Fibroblast of lung (primary cell): Measurements from ENCODE around the gene TNRC6C. TPM values are rescaled to one million over a fixed set of nuclear protein-coding genes. Genes with fewer than 3 reads are reported as not detected.
A peak's percentile ranks its signal among the peaks of the same experiment; 100 is the strongest.

Experiments used
- DNase-seq, 2 donors: peaks; one replicate each; pipeline versions ENCODE4 v3.0.0 to v3.0.0-alpha.2; 2010; ENCODE audit warnings: low read depth in 2 of 2
- H2AFZ ChIP-seq: 2 replicates; pipeline ENCODE4 v1.5.1; 2012; ENCODE audit warnings: low read length, control low read depth, inconsistent platforms
- H3K27ac ChIP-seq: 2 replicates; pipeline ENCODE4 v1.5.1; 2011; ENCODE audit warnings: low read length, control low read depth; ENCODE audit not compliant: insufficient read depth
- H3K27me3 ChIP-seq: 2 replicates; pipeline ENCODE4 v1.5.1; 2011; ENCODE audit warnings: mild to moderate bottlenecking, low read length; ENCODE audit not compliant: control insufficient read depth, insufficient read depth
- H3K36me3 ChIP-seq: 2 replicates; pipeline ENCODE4 v1.5.1; 2011; ENCODE audit warnings: low read length; ENCODE audit not compliant: control insufficient read depth, insufficient read depth
- H3K4me1 ChIP-seq: 2 replicates; pipeline ENCODE4 v1.5.1; 2011; ENCODE audit warnings: low read length; ENCODE audit not compliant: control insufficient read depth, insufficient read depth; ENCODE audit errors: extremely low read depth
- H3K4me2 ChIP-seq: 2 replicates; pipeline ENCODE4 v1.5.1; 2011; ENCODE audit warnings: low read length, control low read depth; ENCODE audit not compliant: insufficient read depth; ENCODE audit errors: extremely low read depth
- H3K4me3 ChIP-seq, 4 experiments: fragments of 200-600 bp in 1 of 4; sonication (generic) in 1 of 4; replicated peaks in 1 of 4; 2 replicates each; pipeline ENCODE4 v1.5.1; 2011 to 2016; ENCODE audit warnings: low read length in 4 of 4, low read depth in 3 of 4, mild to moderate bottlenecking in 3 of 4, control low read depth in 2 of 4, inconsistent platforms in 1 of 4, mixed read lengths in 1 of 4; ENCODE audit not compliant: insufficient read depth in 1 of 4; ENCODE audit errors: control extremely low read depth in 1 of 4
- H3K79me2 ChIP-seq: 2 replicates; pipeline ENCODE4 v1.5.1; 2012; ENCODE audit warnings: mild to moderate bottlenecking, low read length, inconsistent platforms; ENCODE audit not compliant: control insufficient read depth, insufficient read depth
- H3K9ac ChIP-seq: 2 replicates; pipeline ENCODE4 v1.5.1; 2011; ENCODE audit warnings: mild to moderate bottlenecking, low read length, control low read depth; ENCODE audit not compliant: insufficient read depth
- H3K9me3 ChIP-seq: 2 replicates; pipeline ENCODE4 v1.5.1; 2012; ENCODE audit warnings: low read depth, low read length; ENCODE audit not compliant: control insufficient read depth, insufficient read depth
- H4K20me1 ChIP-seq: 2 replicates; pipeline ENCODE4 v1.5.1; 2011; ENCODE audit warnings: low read length; ENCODE audit not compliant: control insufficient read depth, insufficient read depth; ENCODE audit errors: extremely low read depth
- EZH2 ChIP-seq: IDR thresholded peaks from 2 replicates; pipeline ENCODE4 v1.5.1; 2012; ENCODE audit warnings: low read length, control low read depth, mild to moderate bottlenecking; ENCODE audit errors: missing control alignments
- polyA plus RNA-seq, 2 donors: library from polyadenylated mRNA; depleted of rRNA in 1 of 2; stranded (reverse) in 1 of 2; unstranded in 1 of 2; fragments of >200 nt; gene quantifications; 2 replicates each; pipeline ENCODE4 v1.2.1, GENCODE V29; 2011 to 2012; ENCODE audit warnings: missing spikeins in 1 of 2
- total RNA-seq: library from RNA; depleted of rRNA; stranded (reverse); fragments of >200 nt; gene quantifications from 2 replicates; pipeline ENCODE4 v1.2.1, GENCODE V29; 2014
- TF ChIP-seq, protein P1 (sequence below), 2 donors: IDR thresholded peaks in 1 of 2; conservative IDR thresholded peaks in 1 of 2; 1 replicate in 1 of 2; 2 replicates in 1 of 2; pipeline ENCODE4 v1.5.1; 2011 to 2012; ENCODE audit warnings: low read length in 2 of 2, control low read depth in 1 of 2, inconsistent platforms in 1 of 2, low read depth in 1 of 2, mild to moderate bottlenecking in 1 of 2

The TNRC6C gene
- total and polyA plus RNA-seq, 2 donors (not counting 1 experiment from before 2014, with no cell fraction given): 2.1 to 4.6 TPM

DNA sequence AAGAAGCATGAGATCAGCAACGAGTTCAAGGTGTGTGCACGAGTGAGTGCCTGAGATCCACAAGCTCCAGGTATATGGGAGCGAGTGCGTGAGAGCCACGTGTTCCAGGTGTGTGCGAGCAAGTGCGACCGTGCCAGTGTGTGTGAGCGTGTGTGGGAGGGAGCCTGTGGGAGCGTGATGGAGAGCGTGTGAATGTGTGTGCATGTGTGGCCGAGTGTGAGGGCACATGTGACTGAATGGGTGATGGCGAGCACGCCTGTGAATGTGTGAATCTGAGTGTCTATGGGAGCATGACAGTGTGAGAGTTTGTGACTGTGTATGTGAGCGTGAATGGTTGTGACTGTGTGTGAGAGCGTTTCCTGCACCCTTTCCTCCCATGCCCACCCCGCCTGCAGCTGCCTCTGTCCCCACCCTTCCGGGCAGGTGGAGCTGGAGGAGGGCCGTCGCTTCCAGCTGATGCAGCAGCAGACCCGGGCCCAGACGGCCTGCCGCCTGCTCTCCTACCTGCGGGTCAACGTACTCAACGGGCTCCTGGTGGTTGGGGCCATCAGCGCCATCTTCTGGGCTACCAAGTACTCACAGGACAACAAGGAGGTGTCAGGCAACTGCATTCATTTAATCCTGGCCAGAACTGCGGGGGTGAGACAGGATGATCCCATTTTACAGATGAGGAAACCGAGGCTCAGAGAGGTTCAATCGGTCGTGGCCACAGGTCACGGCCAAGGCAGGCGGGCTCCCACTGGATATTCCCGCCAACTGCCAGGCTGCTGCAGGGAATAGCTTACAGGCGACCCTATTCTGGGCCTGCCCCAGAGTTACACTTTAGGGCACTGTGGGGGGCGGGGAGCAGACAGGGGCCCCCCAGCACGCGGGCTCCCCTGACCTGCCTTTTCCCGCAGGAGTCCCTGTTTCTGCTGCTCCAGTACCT, 175.7 kb downstream of the TNRC6C start:
- Histone ChIP-seq H3K4me2 (no peak overlapping the region), H2AFZ (no peak overlapping the region), H4K20me1 (no peaks in the 10 kb centered on the region), H3K36me3 (no peaks in the 10 kb centered on the region), H3K27ac (no peak overlapping the region), H3K4me1 (no peaks in the 10 kb centered on the region), H3K9ac (no peak overlapping the region), H3K4me3 (no peak overlapping the region), H3K27me3 (peaks cover 16% of the 10 kb centered on the region), H3K9me3 (no peaks in the 10 kb centered on the region), H3K79me2 (no peaks in the 10 kb centered on the region)
- no peak for TF ChIP-seq EZH2
- TF ChIP-seq, protein P1, sequence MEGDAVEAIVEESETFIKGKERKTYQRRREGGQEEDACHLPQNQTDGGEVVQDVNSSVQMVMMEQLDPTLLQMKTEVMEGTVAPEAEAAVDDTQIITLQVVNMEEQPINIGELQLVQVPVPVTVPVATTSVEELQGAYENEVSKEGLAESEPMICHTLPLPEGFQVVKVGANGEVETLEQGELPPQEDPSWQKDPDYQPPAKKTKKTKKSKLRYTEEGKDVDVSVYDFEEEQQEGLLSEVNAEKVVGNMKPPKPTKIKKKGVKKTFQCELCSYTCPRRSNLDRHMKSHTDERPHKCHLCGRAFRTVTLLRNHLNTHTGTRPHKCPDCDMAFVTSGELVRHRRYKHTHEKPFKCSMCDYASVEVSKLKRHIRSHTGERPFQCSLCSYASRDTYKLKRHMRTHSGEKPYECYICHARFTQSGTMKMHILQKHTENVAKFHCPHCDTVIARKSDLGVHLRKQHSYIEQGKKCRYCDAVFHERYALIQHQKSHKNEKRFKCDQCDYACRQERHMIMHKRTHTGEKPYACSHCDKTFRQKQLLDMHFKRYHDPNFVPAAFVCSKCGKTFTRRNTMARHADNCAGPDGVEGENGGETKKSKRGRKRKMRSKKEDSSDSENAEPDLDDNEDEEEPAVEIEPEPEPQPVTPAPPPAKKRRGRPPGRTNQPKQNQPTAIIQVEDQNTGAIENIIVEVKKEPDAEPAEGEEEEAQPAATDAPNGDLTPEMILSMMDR (conservative IDR thresholded peaks at IDR 0.05 in 1 of 2, IDR thresholded peaks at IDR 0.05 in 1 of 2; ENCODE audit: low read depth in 1 of 2, low read length in 2 of 2): peak in 1 of 2 donors; percentile 56
- DNase-seq: peak in 1 of 2 donors; percentile 37

DNA sequence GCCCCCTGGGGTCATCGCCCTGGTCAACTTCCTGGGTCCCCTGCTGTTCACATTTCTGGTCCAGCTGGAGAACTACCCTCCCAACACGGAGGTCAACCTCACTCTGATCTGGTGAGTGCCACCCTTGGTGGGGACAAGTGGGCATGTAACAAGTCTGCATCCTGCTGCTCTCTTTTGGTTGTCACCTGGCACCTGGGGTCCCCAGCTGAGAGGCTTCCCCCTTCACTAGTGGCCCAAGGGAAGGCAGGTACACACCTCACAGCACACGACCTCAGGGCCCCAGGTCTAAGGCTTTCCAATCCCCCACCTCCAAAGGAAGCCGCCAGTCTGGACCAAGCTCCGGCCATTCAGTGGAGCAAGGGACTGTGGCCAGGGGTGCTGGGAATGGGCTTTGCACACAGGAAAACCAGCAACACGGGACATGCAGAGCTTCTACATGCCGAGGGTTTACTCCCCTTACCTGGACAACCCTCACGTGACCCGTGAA, 176.4 kb downstream of the TNRC6C start:
- Histone ChIP-seq H3K79me2 (no peaks in the 10 kb centered on the region), H3K27me3 (peaks cover 10% of the 10 kb centered on the region), H3K36me3 (no peaks in the 10 kb centered on the region), H2AFZ (no peak overlapping the region), H3K4me2 (no peak overlapping the region), H4K20me1 (no peaks in the 10 kb centered on the region), H3K9me3 (no peaks in the 10 kb centered on the region), H3K4me1 (no peaks in the 10 kb centered on the region), H3K9ac (no peak overlapping the region), H3K4me3 (no peak overlapping the region), H3K27ac (no peak overlapping the region)
- no peak for TF ChIP-seq EZH2
- TF ChIP-seq, protein P1 (conservative IDR thresholded peaks at IDR 0.05 in 1 of 2, IDR thresholded peaks at IDR 0.05 in 1 of 2; ENCODE audit: low read depth in 1 of 2, low read length in 2 of 2): no peak
- no peak for DNase-seq

DNA sequence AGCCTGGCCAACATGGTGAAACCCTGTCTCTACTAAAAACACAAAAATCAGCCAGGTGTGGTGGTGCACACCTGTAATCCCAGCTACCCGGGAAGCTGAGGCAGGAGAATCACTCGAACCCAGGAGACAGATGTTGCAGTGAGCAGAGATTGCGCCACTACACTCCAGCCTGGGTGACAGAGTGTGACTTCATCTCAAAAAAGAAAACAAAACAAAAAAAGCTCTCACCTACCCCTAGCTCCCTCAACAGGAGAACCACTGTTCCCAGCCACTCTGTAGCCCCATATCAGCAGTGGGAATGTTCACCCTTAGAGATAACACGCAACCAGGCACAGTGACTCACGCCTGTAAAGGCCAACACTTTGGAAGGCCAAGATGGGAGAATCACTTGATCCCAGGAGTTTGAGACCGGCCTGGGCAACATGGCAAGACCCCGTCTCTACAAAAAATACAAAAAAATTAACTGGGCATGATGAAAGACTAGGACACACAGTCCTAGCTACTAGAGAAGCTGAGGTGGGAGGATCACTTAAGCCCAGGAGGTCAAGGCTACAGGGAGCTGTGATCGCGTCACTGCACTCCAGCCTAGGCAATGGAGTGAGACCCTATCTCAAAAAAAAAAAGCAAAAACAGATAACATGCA, 177.5 kb downstream of the TNRC6C start:
- Histone ChIP-seq H3K79me2 (no peaks in the 10 kb centered on the region), H2AFZ (no peak overlapping the region), H3K4me2 (no peak overlapping the region), H3K9me3 (no peaks in the 10 kb centered on the region), H3K27ac (no peak overlapping the region), H3K4me3 (no peak overlapping the region), H3K4me1 (no peaks in the 10 kb centered on the region), H3K27me3 (peaks cover 5% of the 10 kb centered on the region), H3K36me3 (no peaks in the 10 kb centered on the region), H3K9ac (no peak overlapping the region), H4K20me1 (no peaks in the 10 kb centered on the region)
- no peak for DNase-seq
- no peak for TF ChIP-seq EZH2
- TF ChIP-seq, protein P1 (conservative IDR thresholded peaks at IDR 0.05 in 1 of 2, IDR thresholded peaks at IDR 0.05 in 1 of 2; ENCODE audit: low read depth in 1 of 2, low read length in 2 of 2): no peak
